Small intestine (tissue), 7 donors: ENCODE measurements around the gene CHI3L1. TPM values are rescaled to one million over a fixed set of nuclear protein-coding genes. Genes with fewer than 3 reads are reported as not detected.

Experiments used
- DNase-seq, 2 donors: peaks; one replicate each; pipeline versions ENCODE4 v3.0.0 to v3.0.0-alpha.2; 2013
- FAIRE-seq: peaks from 2 replicates; lab custom pipeline; 2012; peaks lifted over from hg19 to GRCh38; lab: Jason Lieb, UNC
- H3K27ac ChIP-seq, 3 donors: one replicate each; pipeline ENCODE4 v1.5.1; 2013; ENCODE audit warnings: low read length in 2 of 3, mild to moderate bottlenecking in 2 of 3, control low read depth in 1 of 3, inconsistent platforms in 1 of 3, low read depth in 1 of 3, moderate library complexity in 1 of 3
- H3K27me3 ChIP-seq, 3 donors: one replicate each; pipeline ENCODE4 v1.6.1; 2013; ENCODE audit warnings: low read length in 3 of 3, inconsistent platforms in 1 of 3; ENCODE audit not compliant: control insufficient read depth in 3 of 3, insufficient read depth in 3 of 3
- H3K36me3 ChIP-seq, 3 donors: one replicate each; pipeline ENCODE4 v1.6.1; 2013; ENCODE audit warnings: low read length in 3 of 3, inconsistent platforms in 1 of 3, low read depth in 1 of 3, mild to moderate bottlenecking in 1 of 3, moderate library complexity in 1 of 3; ENCODE audit not compliant: control insufficient read depth in 3 of 3, insufficient read depth in 2 of 3
- H3K4me1 ChIP-seq, 3 donors: one replicate each; pipeline ENCODE4 v1.6.1; 2013; ENCODE audit warnings: low read length in 2 of 3, inconsistent platforms in 1 of 3, low read depth in 1 of 3, mild to moderate bottlenecking in 1 of 3, moderate library complexity in 1 of 3; ENCODE audit not compliant: control insufficient read depth in 3 of 3, insufficient read depth in 2 of 3
- H3K4me3 ChIP-seq, 3 donors: one replicate each; pipeline ENCODE4 v1.5.1; 2013; ENCODE audit warnings: low read length in 3 of 3, control low read depth in 1 of 3, inconsistent platforms in 1 of 3, low read depth in 1 of 3, mild to moderate bottlenecking in 1 of 3, moderate library complexity in 1 of 3
- H3K9me3 ChIP-seq, 2 donors: one replicate each; pipeline ENCODE4 v1.6.1; 2013; ENCODE audit warnings: low read depth in 1 of 2, low read length in 1 of 2; ENCODE audit not compliant: control insufficient read depth in 2 of 2, insufficient read depth in 1 of 2
- WGBS, 3 donors: extraction: QIAGEN DNeasy Blood & Tissue Kit; methylation state at CpG; one replicate each; pipeline ENCODE4 v1.1.7; 2013; 5-methylcytosine and 5-hydroxymethylcytosine counted together
- polyA plus RNA-seq, 4 donors: library from polyadenylated mRNA; stranded (reverse) in 3 of 4; unstranded in 1 of 4; fragments of 200-250 nt in 3 of 4; fragments of 120-200 nt in 1 of 4; gene quantifications; one replicate each; pipeline versions ENCODE4 v1.2.1 to v1.2.3, GENCODE V29; 2013
- donor health status: healthy with polysubstance abuse.
- donor health status: control.
- donor health status: control.
- donor health status: Bipolar disorder and iron deficiency.
- donor health status: healthy.

CHI3L1 gene
- polyA plus RNA-seq, 4 donors: 0.16 to 1.6 (median 0.90) TPM

GRCh38 chr1:203189951-203190352, 3.4 kb upstream of the CHI3L1 start:
- FAIRE-seq (no peak), DNase-seq (no peak)
- Histone ChIP-seq H3K9me3 (no peaks in the 10 kb centered on the region), H3K4me1 (no peaks in the 10 kb centered on the region), H3K4me3 (no peak overlapping the region), H3K36me3 (no peaks in the 10 kb centered on the region), H3K27me3 (peaks cover 0 to 10% (median 0%) of the 10 kb centered on the region in 3 donors), H3K27ac (no peak overlapping the region)
- 61 to 87% (median 72%) methylated on average over 7 of the region's 7 CpGs for WGBS, 3 donors

DNA sequence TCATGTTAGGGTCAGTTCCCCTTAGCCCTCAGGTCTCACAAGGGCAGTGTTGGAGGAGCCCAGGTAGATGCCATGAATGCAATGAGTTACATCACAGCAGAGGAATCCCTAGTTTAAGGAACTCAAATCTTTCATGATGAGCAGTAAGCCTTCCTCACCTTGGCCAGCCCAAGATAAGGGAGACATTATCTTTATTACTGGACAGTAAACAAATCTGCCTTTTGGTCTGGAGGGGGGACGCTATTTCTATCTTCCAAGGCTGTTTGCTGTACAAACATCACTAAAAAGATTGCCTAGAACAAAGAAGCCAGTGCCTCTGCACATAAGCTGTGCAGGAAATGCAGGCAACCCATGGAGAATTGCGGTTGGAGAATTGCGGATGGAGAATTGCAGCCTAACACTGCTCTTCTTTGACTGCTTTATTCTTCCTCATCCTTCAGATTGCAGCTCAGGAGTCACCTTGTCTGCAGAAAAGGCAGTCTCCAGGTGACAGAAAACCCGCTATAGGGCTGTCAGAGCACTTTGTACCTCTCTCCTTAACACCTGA, 2.3 kb upstream of the CHI3L1 start:
- no peak overlapping the region for H3K27ac ChIP-seq
- no peaks in the 10 kb centered on the region for H3K36me3 ChIP-seq
- 51 to 70% (median 53%) methylated on average over 4 of the region's 4 CpGs for WGBS, 3 donors
- no peak for DNase-seq
- H3K4me3 ChIP-seq: no peak overlapping the region
- H3K9me3 ChIP-seq: no peaks in the 10 kb centered on the region
- H3K27me3 ChIP-seq: peaks cover 0 to 10% (median 0%) of the 10 kb centered on the region in 3 donors
- H3K4me1 ChIP-seq: no peaks in the 10 kb centered on the region
- FAIRE-seq: no peak

GRCh38 chr1:203187689-203188264, 1.3 kb upstream of the CHI3L1 start:
- DNase-seq (no peak), FAIRE-seq (no peak)
- Histone ChIP-seq H3K27ac (no peak overlapping the region), H3K9me3 (no peaks in the 10 kb centered on the region), H3K36me3 (no peaks in the 10 kb centered on the region), H3K4me3 (no peak overlapping the region), H3K4me1 (no peaks in the 10 kb centered on the region), H3K27me3 (peaks cover 0 to 10% (median 0%) of the 10 kb centered on the region in 3 donors)
- WGBS, 3 donors: 77 to 88% (median 83%) methylated on average over 3 of the region's 3 CpGs

GRCh38 chr1:203187304-203187685, 791 bp upstream of the CHI3L1 start:
- FAIRE-seq: no peak
- Histone ChIP-seq H3K27me3 (peaks cover 0 to 10% (median 0%) of the 10 kb centered on the region in 3 donors), H3K27ac (no peak overlapping the region), H3K4me3 (no peak overlapping the region), H3K36me3 (no peaks in the 10 kb centered on the region), H3K4me1 (no peaks in the 10 kb centered on the region), H3K9me3 (no peaks in the 10 kb centered on the region)
- WGBS, 3 donors: 59 to 74% (median 63%) methylated on average over 7 of the region's 7 CpGs
- DNase-seq: no peak

GRCh38 chr1:203186091-203186445, 436 bp downstream of the CHI3L1 start:
- H3K4me3 ChIP-seq: no peak overlapping the region
- DNase-seq (no peak), FAIRE-seq (no peak)
- no peaks in the 10 kb centered on the region for H3K4me1 ChIP-seq
- peaks cover 0 to 10% (median 0%) of the 10 kb centered on the region in 3 donors for H3K27me3 ChIP-seq
- H3K27ac ChIP-seq: no peak overlapping the region
- WGBS, 3 donors: 35 to 75% (median 45%) methylated on average over 5 of the region's 5 CpGs
- no peaks in the 10 kb centered on the region for H3K9me3 ChIP-seq
- no peaks in the 10 kb centered on the region for H3K36me3 ChIP-seq

DNA sequence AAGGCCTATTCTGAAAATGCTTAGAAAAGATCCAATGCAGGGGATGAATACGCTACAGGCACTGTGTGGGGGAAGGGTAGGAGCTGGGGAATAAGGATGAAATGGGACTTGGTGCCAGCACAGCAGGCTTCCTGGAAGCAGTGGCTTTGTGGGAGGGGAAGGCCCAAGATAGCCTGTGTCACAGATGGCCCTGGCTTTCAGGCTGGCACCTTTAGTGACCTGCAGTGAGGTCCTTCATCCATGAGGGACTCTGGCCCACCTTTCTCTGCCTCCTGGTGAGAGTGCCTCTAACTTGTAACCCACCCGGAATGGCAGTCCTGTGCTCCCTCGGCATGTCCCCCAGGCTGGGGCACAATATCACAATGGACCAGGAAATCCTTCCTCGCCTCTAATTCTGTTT, 919 bp downstream of the CHI3L1 start:
- Histone ChIP-seq H3K27me3 (peaks cover 0 to 10% (median 0%) of the 10 kb centered on the region in 3 donors), H3K4me3 (no peak overlapping the region), H3K36me3 (no peaks in the 10 kb centered on the region), H3K27ac (no peak overlapping the region), H3K9me3 (no peaks in the 10 kb centered on the region), H3K4me1 (no peaks in the 10 kb centered on the region)
- 85 to 95% (median 92%) methylated on average over 4 of the region's 4 CpGs for WGBS, 3 donors
- DNase-seq (no peak), FAIRE-seq (no peak)

- H3K36me3 ChIP-seq: no peaks in the 10 kb centered on the region
- 83 to 90% (median 84%) methylated on average over 10 of the region's 10 CpGs for WGBS, 3 donors
- no peak for FAIRE-seq
- no peak overlapping the region for H3K27ac ChIP-seq
- H3K4me3 ChIP-seq: no peak overlapping the region
- H3K27me3 ChIP-seq: peaks cover 0 to 10% (median 0%) of the 10 kb centered on the region in 3 donors
- H3K4me1 ChIP-seq: no peaks in the 10 kb centered on the region
- no peak for DNase-seq
- no peaks in the 10 kb centered on the region for H3K9me3 ChIP-seq
Observed at GRCh38 chr1:203185061-203185461, 1.4 kb downstream of the CHI3L1 start.

DNA sequence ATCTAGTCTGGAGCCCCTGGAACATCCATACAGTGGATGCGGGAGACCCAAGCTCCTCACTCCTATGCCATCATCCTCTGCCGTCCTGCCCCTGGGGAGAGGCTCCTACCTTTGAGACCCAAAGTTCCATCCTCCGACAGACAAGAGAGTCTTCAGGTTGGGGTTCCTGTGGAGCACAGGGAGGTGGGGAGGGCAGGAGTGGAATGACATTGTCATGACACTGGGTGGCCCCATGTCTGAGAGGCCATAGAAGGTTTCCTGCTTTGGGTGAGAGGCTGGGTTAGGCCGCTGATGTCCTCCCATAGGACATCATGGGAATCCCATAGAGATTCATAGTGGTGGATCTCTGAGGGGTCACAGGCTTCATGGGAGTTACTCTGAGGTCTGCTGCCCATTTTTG, 2.0 kb downstream of the CHI3L1 start:
- Histone ChIP-seq H3K9me3 (no peaks in the 10 kb centered on the region), H3K36me3 (no peaks in the 10 kb centered on the region), H3K4me1 (no peaks in the 10 kb centered on the region), H3K4me3 (no peak overlapping the region), H3K27ac (no peak overlapping the region), H3K27me3 (peaks cover 0 to 6% (median 0%) of the 10 kb centered on the region in 3 donors)
- 79 to 99% (median 89%) methylated on average over 4 of the region's 4 CpGs for WGBS, 3 donors
- FAIRE-seq (no peak), DNase-seq (no peak)

GRCh38 chr1:203183828-203184227, 2.7 kb downstream of the CHI3L1 start:
- WGBS, 3 donors: 83 to 92% (median 84%) methylated on average over 2 of the region's 2 CpGs
- H3K4me3 ChIP-seq: no peak overlapping the region
- no peaks in the 10 kb centered on the region for H3K9me3 ChIP-seq
- H3K27ac ChIP-seq: no peak overlapping the region
- no peak for DNase-seq
- H3K27me3 ChIP-seq: peaks cover 0 to 4% (median 0%) of the 10 kb centered on the region in 3 donors
- H3K4me1 ChIP-seq: no peaks in the 10 kb centered on the region
- no peak for FAIRE-seq
- no peaks in the 10 kb centered on the region for H3K36me3 ChIP-seq
